CD14-positive monocyte (primary cell): ENCODE results near the gene TXNDC9. TPM values are rescaled to one million over a fixed set of nuclear protein-coding genes. Genes with fewer than 3 reads are reported as not detected.

Experiments
- DNase-seq, 3 donors: peaks; one replicate each; pipeline ENCODE4 v3.0.0-alpha.2; 2011 to 2022
- H2AFZ ChIP-seq: 2 replicates; pipeline ENCODE4 v1.6.0; 2012; ENCODE audit warnings: mild to moderate bottlenecking, low read depth, low read length, inconsistent platforms; ENCODE audit not compliant: insufficient read depth, poor library complexity, severe bottlenecking
- H3K27ac ChIP-seq, 2 donors: 1 replicate in 1 of 2; 2 replicates in 1 of 2; pipeline ENCODE4 v1.5.1; 2012 to 2013; ENCODE audit warnings: low read length in 2 of 2, control low read depth in 1 of 2, inconsistent platforms in 1 of 2, low read depth in 1 of 2, mild to moderate bottlenecking in 1 of 2
- H3K27me3 ChIP-seq, 2 donors: one replicate each; pipeline versions ENCODE4 v1.6.0 to v1.6.1; 2011 to 2013; ENCODE audit warnings: low read length in 2 of 2; ENCODE audit not compliant: control insufficient read depth in 2 of 2, insufficient read depth in 2 of 2
- H3K36me3 ChIP-seq, 2 donors: replicated peaks in 1 of 2; 1 replicate in 1 of 2; 2 replicates in 1 of 2; pipeline versions ENCODE4 v1.5.1 to v1.6.1; 2012 to 2013; ENCODE audit warnings: low read length in 2 of 2, control low read depth in 1 of 2, inconsistent platforms in 1 of 2, mild to moderate bottlenecking in 1 of 2; ENCODE audit not compliant: insufficient read depth in 2 of 2, control insufficient read depth in 1 of 2
- H3K4me1 ChIP-seq, 2 donors: 1 replicate in 1 of 2; 2 replicates in 1 of 2; pipeline versions ENCODE4 v1.5.1 to v1.6.1; 2012 to 2013; ENCODE audit warnings: low read length in 2 of 2, control low read depth in 1 of 2, inconsistent platforms in 1 of 2, mild to moderate bottlenecking in 1 of 2, moderate library complexity in 1 of 2; ENCODE audit not compliant: insufficient read depth in 2 of 2, control insufficient read depth in 1 of 2
- H3K4me2 ChIP-seq: replicated peaks from 2 replicates; pipeline ENCODE3; 2012; ENCODE audit warnings: low read length, moderate library complexity, mild to moderate bottlenecking; ENCODE audit not compliant: poor library complexity, severe bottlenecking; ENCODE audit errors: extremely low read depth
- H3K4me3 ChIP-seq, 3 experiments: fragments of 200-600 bp in 1 of 3; sonication (generic) in 1 of 3; replicated peaks in 1 of 3; 1 replicate in 2 of 3; 2 replicates in 1 of 3; pipeline ENCODE4 v1.5.1; 2011 to 2013; ENCODE audit warnings: low read length in 3 of 3, mild to moderate bottlenecking in 3 of 3, control low read depth in 2 of 3, low read depth in 2 of 3, inconsistent platforms in 1 of 3, moderate library complexity in 1 of 3
- H3K79me2 ChIP-seq: 2 replicates; pipeline ENCODE4 v1.6.0; 2012; ENCODE audit warnings: mild to moderate bottlenecking, control low read depth, inconsistent platforms, low read length, moderate library complexity; ENCODE audit not compliant: insufficient read depth
- H3K9ac ChIP-seq: 2 replicates; pipeline ENCODE4 v1.6.0; 2017; ENCODE audit warnings: low read length, mild to moderate bottlenecking; ENCODE audit not compliant: insufficient read depth, poor library complexity, severe bottlenecking
- H3K9me3 ChIP-seq, 2 donors: replicated peaks in 1 of 2; 1 replicate in 1 of 2; 2 replicates in 1 of 2; pipeline versions ENCODE4 v1.5.1 to v1.6.1; 2012 to 2013; ENCODE audit warnings: low read length in 2 of 2, control low read depth in 1 of 2; ENCODE audit not compliant: control insufficient read depth in 1 of 2, insufficient read depth in 1 of 2
- H4K20me1 ChIP-seq: 2 replicates; pipeline ENCODE4 v1.6.0; 2012; ENCODE audit warnings: mild to moderate bottlenecking, low read length, control low read depth, moderate library complexity; ENCODE audit not compliant: insufficient read depth
- H3K27ac Mint-ChIP-seq, 7 donors: one replicate each; pipeline ENCODE4 v1.8.0; 2020; ENCODE audit warnings: mild to moderate bottlenecking in 7 of 7, mixed read lengths in 7 of 7, moderate library complexity in 6 of 7, inconsistent platforms in 2 of 7
- H3K27me3 Mint-ChIP-seq, 3 donors: one replicate each; pipeline ENCODE4 v1.8.0; 2021 to 2022; ENCODE audit warnings: low read depth in 3 of 3, mild to moderate bottlenecking in 3 of 3, mixed read lengths in 3 of 3, moderate library complexity in 3 of 3, inconsistent platforms in 1 of 3
- H3K36me3 Mint-ChIP-seq, 2 donors: one replicate each; pipeline ENCODE4 v1.8.0; 2020; ENCODE audit warnings: mixed read lengths in 2 of 2, inconsistent platforms in 1 of 2, mild to moderate bottlenecking in 1 of 2
- H3K4me1 Mint-ChIP-seq: one replicate; pipeline ENCODE4 v1.8.0; 2020; ENCODE audit warnings: mild to moderate bottlenecking, mixed read lengths
- H3K4me3 Mint-ChIP-seq, 2 donors: one replicate each; pipeline ENCODE4 v1.8.0; 2020; ENCODE audit warnings: mild to moderate bottlenecking in 2 of 2, mixed read lengths in 2 of 2, moderate library complexity in 1 of 2
- H3K9me3 Mint-ChIP-seq, 7 donors: one replicate each; pipeline ENCODE4 v1.8.0; 2020 to 2022; ENCODE audit warnings: mixed read lengths in 7 of 7, mild to moderate bottlenecking in 6 of 7, moderate library complexity in 6 of 7, inconsistent platforms in 2 of 7
- WGBS: methylation state at CpG from one replicate; pipeline ENCODE4 v1.1.5; 2013; ENCODE audit warnings: missing lambda C conversion rate; ENCODE audit not compliant: insufficient coverage; 5-methylcytosine and 5-hydroxymethylcytosine counted together
- intact Hi-C, 2 donors: fragments of 100-400 bp; cut with micrococcal nuclease; formaldehyde crosslinking; loops; one replicate each; pipeline versions ENCODE4 v1.15.0 to v1.15.1; 2023
- polyA plus RNA-seq, 3 donors: library from polyadenylated mRNA; depleted of rRNA in 1 of 3; unstranded in 2 of 3; stranded (reverse) in 1 of 3; fragments of 300-500 nt in 2 of 3; fragments of >200 nt in 1 of 3; fragmentation: Illumina TruSeq in 2 of 3; gene quantifications; 1 replicate in 2 of 3; 2 replicates in 1 of 3; pipeline ENCODE4 v1.2.3, GENCODE V29; 2012 to 2021
- TF ChIP-seq, protein P1 (sequence below): fragments of 200-600 bp; IDR thresholded peaks from one replicate; pipeline ENCODE4 v1.8.0; 2022; ENCODE audit warnings: antibody characterized with exemption, mild to moderate bottlenecking

Gene TXNDC9
- polyA plus RNA-seq, 3 donors = 8.8 to 45.6 (median 40.3) TPM

DNA sequence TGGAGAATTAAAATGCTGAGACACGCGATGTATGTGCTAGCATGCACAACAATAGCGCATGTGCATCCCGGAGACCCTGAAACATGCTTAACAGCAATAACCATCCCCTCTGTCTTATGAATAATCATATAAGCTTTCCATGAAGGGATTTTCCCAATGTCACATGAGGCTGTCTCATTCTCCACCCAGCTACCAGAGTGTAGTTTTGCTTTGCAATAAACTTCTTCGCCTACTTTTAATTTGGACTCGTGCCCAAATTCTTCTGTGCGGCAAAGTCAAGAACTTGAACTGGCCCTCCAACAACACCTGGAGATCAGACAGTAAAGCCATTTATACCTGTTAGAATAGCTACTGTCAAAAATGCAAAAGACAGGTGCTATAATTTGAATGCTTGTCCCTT is 50.6 kb downstream of the TXNDC9 start:
- H3K4me2 ChIP-seq = no peak overlapping the region
- peaks cover 0 to 2% (median 0%) of the 10 kb centered on the region in 3 donors for H3K27me3 Mint-ChIP-seq
- H3K27me3 ChIP-seq = no peaks in the 10 kb centered on the region
- H3K79me2 ChIP-seq = no peaks in the 10 kb centered on the region
- DNase-seq = no peak
- no peak overlapping the region for H3K4me3 ChIP-seq
- intact Hi-C loops = no loop called here
- H3K4me1 ChIP-seq = no peaks in the 10 kb centered on the region
- no peak overlapping the region for H3K27ac ChIP-seq
- WGBS = 100% methylated on average over 3 of the region's 7 CpGs
- no peak overlapping the region for H2AFZ ChIP-seq
- no peak overlapping the region for H3K9ac ChIP-seq
- no peaks in the 10 kb centered on the region for H3K4me1 Mint-ChIP-seq
- H3K4me3 Mint-ChIP-seq = no peak overlapping the region
- H3K36me3 Mint-ChIP-seq = peaks cover 7 to 16% of the 10 kb centered on the region in 2 donors
- TF ChIP-seq, protein P1, sequence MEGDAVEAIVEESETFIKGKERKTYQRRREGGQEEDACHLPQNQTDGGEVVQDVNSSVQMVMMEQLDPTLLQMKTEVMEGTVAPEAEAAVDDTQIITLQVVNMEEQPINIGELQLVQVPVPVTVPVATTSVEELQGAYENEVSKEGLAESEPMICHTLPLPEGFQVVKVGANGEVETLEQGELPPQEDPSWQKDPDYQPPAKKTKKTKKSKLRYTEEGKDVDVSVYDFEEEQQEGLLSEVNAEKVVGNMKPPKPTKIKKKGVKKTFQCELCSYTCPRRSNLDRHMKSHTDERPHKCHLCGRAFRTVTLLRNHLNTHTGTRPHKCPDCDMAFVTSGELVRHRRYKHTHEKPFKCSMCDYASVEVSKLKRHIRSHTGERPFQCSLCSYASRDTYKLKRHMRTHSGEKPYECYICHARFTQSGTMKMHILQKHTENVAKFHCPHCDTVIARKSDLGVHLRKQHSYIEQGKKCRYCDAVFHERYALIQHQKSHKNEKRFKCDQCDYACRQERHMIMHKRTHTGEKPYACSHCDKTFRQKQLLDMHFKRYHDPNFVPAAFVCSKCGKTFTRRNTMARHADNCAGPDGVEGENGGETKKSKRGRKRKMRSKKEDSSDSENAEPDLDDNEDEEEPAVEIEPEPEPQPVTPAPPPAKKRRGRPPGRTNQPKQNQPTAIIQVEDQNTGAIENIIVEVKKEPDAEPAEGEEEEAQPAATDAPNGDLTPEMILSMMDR = no peak
- H3K9me3 ChIP-seq = peaks cover 0 to 17% of the 10 kb centered on the region in 2 donors
- H3K27ac Mint-ChIP-seq = no peak overlapping the region
- H3K36me3 ChIP-seq = peaks cover 0 to 15% of the 10 kb centered on the region in 2 donors
- no peaks in the 10 kb centered on the region for H4K20me1 ChIP-seq
- H3K9me3 Mint-ChIP-seq = peaks cover 9 to 27% (median 12%) of the 10 kb centered on the region in 7 donors

DNA sequence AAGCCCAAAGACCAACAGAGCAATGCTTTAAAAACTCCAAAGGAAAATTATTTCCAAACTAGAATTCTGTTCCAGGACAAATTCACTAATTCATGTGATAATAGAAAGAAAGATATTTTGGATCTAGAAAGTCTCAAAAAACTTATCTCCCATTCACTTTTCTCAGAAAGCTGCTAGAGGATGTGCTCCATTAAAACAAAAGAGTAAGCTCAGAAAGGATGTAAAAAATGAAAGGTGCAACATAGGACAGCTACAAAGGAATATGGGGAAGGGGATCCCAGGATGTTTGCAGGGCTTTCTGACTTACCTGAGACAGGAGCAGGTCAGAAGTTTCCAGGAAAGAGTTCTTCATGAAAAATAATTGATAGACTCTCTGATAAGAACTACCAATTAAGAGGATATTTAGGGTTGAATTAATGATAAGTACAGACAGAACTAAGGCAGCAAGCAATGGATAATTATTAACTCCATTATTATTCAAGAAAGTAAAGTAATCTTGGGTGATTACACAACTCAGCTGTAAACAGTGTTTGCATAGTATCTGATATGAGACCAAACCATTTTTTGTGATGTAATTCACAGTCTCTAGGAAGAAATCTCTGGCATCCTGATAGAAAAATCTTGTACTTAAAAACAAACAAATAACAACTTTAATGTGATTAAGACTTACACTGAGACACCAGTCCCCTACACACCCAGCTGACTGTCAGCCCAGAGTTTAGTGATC is 56.0 kb downstream of the TXNDC9 start:
- intact Hi-C loops = no loop called here
- Mint-ChIP-seq H3K9me3 (peaks cover 16 to 44% (median 31%) of the 10 kb centered on the region in 7 donors), H3K4me3 (no peak overlapping the region)

More for the DNA sequence above, 56.0 kb downstream of the TXNDC9 start:
- no peak overlapping the region for H3K4me2 ChIP-seq
- Mint-ChIP-seq H3K36me3 (peaks cover 5 to 13% of the 10 kb centered on the region in 2 donors), H3K27ac (no peak overlapping the region), H3K27me3 (peaks cover 0 to 2% (median 0%) of the 10 kb centered on the region in 3 donors), H3K4me1 (peaks cover 3% of the 10 kb centered on the region)
- no peak overlapping the region for H3K4me3 ChIP-seq
- DNase-seq = no peak
- no peaks in the 10 kb centered on the region for H3K27me3 ChIP-seq
- H4K20me1 ChIP-seq = no peaks in the 10 kb centered on the region
- TF ChIP-seq, protein P1 = no peak
- no peak overlapping the region for H3K9ac ChIP-seq
- no peaks in the 10 kb centered on the region for H3K4me1 ChIP-seq
- H3K9me3 ChIP-seq = peaks cover 0 to 26% of the 10 kb centered on the region in 2 donors
- peaks cover 0 to 15% of the 10 kb centered on the region in 2 donors for H3K36me3 ChIP-seq
- no peak overlapping the region for H3K27ac ChIP-seq
- H3K79me2 ChIP-seq = no peaks in the 10 kb centered on the region
- H2AFZ ChIP-seq = no peak overlapping the region
